ENCODE measurements around the gene CMPK2.

The CMPK2 gene

DNA sequence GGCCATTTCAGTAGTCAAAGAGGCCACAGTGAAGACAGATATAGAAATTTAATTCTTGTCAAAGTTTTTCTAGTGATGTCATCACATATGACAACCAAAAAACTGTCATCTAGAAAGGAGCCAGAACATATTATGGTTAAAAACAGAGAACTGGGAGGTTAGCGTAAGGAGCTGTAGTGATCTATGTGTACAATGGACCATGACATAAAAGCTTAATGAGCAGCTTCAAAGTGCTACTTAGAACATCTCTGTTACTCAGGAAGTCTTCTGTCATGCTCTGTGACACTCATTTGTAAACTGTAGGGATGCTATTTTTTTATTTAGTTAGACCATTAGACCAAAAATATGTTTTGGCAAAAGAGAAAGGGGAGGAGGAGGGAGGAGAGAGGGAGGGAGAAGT is 57.3 kb downstream of the CMPK2 start:
- DNase-seq: no peak

DNA sequence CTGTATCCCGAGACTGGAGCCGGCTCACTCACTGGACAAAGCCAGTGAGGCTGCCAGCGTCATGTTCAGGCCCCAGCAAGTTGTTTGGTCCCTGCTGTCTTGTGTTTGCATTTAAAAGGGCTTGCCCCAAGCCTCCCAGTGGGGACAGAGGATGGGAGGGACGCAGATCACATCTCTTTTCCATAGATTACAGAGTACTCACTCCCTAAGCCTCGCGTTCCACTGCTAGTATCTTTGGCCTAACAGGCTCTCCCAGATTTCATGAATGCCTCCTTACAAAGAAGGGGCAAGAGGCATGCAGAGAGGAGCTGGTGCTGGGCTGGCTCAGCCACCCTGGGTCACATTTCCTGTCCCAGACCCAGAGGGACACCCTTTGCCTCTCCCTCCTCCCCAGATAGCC is 59.1 kb downstream of the CMPK2 start:
- no peak for DNase-seq

DNA sequence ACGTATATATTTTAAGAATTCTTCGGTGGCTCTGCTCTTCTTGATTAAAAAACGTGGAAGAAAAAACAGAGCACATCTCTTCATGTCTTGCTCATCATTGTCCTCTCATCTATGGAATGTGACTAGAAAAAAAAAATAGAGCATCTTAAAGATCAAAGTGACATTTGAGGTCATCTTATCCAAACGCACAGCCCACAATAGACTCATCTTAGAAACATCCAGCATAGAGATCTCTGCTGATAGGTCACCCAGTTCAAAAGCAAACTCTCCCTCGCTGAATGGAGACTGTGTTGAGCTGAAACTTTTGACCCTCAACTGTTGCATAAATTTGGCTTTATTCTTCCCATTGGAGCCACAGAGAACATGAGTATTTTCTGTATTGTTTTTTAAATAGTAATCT is 65.2 kb downstream of the CMPK2 start:
- DNase-seq: no peak

Data from stimulated activated CD4-positive, alpha-beta T cell treated with anti-CD3 and anti-CD28 coated beads, Interleukin-1b, Interleukin-23, amount 100 ng/mL, for 48 hours (primary cell).